G401.6 (cell line): ENCODE results near the gene KCNIP4.

Experiments
- FAIRE-seq: peaks from 2 replicates; lab custom pipeline; 2012; peaks lifted over from hg19 to GRCh38; lab: Jason Lieb, UNC

The KCNIP4 gene

DNA sequence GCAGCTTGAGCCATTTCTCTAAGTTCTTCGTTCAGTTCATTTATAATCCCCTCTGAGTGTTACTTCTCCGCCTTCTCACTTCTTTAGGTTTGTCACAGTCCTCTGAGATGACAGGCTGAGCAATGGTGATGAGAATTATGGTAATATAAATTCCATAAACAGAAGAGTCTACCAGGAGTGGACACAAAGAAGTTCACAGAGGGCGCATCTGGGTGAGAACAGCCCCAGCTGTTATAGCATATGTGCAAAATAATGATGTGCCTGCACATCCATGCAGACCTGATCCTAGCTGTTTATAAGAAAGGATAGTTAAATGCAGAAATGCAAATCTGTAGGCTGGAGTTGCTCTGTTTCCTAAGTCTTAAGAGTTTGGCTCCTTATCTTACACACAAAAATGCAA lies 377.5 kb downstream of the KCNIP4 start:
- FAIRE-seq = no peak

GRCh38 chr4:21569638-21570037 lies 378.9 kb downstream of the KCNIP4 start:
- FAIRE-seq = no peak

GRCh38 chr4:21555083-21555482 lies 393.5 kb downstream of the KCNIP4 start:
- FAIRE-seq = no peak

DNA sequence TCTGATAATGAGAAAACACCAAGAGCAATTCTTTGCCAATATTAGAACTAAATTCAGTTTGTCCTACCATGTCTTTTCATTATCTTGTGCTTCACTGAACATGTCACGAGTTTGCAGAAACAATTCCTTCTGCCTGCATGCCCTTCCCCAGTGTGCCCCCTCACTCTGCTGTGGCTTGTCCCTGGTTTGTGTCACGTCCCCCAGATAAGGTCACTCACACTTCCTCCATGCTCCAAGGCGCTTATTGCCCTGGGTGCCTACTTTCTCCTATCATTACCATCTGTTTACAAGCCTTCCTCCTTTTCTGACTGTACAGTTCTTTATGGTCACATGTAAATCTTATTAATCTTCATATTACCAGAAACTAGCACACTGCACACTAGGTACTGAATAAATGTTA lies 394.1 kb downstream of the KCNIP4 start:
- no peak for FAIRE-seq

- FAIRE-seq = no peak
Measured at GRCh38 chr4:21554066-21554465, 394.5 kb downstream of the KCNIP4 start.

DNA sequence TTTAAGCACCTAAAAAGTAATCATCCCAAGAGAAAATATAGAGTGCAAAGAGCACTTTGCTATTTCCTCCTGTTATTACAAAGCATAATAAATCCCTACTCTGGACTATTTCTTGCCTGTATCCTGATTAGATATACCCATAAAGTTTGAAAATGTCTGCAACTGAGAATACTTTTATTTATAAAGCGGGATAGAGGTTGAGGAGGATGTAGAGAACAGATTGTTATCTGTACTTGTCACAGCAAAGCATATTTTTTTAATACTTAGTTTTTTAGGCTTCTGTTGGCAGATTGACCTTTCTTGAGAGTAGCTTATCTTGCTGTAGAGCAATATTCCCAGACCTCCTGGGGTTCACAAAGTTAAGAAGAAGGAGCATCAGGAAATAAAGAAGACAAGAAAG lies 396.1 kb downstream of the KCNIP4 start:
- no peak for FAIRE-seq

DNA sequence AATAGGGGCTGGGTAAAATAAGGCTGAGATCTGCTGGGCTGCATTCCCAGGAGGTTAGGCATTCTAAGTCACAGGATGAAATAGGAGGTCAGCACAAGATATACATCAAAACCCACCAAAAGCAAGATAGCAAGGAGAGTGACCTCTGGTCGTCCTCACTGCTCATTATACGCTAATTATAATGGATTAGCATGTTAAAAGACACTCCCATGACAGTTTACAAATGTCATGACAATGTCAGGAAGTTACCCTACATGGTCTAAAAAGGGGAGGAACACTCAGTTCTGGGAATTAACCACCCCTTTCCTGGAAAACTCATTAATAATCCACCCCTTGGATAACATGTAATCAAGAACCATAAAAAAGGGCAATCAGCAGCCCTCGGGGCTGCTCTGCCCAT lies 403.6 kb downstream of the KCNIP4 start:
- FAIRE-seq = no peak

DNA sequence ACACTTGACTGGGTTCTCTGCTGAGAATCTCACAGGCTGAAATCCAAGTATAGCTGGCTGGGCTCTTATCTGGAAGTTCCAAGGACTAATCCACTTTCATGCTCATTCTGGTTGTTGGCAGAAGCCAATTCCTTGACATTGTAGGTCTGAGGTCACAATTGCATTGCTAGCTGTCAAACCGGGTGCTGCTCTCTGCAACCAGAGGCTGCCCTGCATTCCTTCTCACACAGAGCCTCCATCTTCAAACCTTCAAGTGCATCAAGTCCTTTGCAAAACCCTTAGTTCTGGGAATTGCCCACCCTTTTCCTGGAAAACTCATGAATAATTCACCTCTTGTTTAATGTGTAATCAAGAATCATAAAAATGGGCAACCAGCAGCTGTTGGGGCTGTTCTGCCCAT lies 404.2 kb downstream of the KCNIP4 start:
- FAIRE-seq = no peak

DNA sequence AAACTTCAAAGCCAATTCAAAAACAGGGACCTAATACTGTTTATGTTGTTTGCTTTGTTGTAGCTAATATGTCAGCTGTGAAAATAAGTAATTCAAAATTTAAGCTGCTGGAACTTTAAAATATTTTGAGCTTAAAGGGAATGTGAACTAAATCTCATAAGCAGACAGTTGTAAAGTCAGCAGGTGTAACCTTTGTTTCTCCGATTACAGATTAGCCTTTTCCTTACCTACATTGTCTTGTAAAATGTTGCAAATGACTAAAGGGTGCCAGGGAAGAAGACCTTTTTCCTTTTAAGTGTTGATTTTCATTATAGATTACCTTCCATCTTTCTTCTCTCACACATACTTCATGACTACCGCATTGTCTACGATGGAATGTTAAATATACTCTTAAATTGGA lies 405.1 kb downstream of the KCNIP4 start:
- FAIRE-seq = no peak

DNA sequence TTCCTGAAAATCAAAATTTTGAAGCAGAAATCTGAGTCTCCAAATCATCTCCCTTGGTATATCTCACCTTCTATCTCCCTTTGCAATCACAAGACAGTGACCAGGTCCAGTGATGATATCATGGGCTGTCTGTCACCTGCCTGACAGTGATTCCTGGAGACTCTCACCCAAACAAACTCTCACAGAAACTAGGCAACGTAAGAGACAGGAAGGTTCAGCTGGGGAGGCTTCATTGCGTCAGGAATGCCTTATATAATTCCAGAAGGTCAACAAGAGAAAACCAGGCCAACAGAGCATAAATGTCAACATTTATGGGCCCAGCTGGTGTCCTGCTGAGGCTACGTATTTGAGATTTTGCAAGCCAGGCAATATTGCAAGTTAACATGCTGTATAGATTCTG lies 412.7 kb downstream of the KCNIP4 start:
- no peak for FAIRE-seq

- FAIRE-seq = no peak
Measured at GRCh38 chr4:21531048-21531447, 417.5 kb downstream of the KCNIP4 start.

DNA sequence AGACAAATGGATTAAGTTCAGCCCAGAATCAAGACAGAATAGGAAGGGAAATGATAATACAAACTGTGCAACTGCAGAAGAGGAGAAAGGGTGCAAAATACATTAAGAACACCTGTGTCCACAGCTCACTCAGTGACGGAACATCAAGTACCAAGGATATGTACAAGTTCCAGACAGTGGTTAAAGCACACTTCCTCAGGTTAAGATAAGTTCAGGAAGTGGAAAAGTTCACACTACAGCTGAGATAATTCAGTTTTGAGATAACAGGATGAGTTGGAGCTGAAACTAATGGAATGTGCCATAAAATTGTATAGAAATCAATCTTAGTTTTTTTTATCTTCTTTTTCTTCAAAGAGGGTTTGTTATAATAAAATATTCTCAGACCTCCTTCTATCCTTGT lies 419.4 kb downstream of the KCNIP4 start:
- FAIRE-seq = no peak

GRCh38 chr4:21522296-21522695 lies 426.3 kb downstream of the KCNIP4 start:
- no peak for FAIRE-seq

- no peak for FAIRE-seq
Measured at GRCh38 chr4:21517126-21517859, 431.3 kb downstream of the KCNIP4 start.

DNA sequence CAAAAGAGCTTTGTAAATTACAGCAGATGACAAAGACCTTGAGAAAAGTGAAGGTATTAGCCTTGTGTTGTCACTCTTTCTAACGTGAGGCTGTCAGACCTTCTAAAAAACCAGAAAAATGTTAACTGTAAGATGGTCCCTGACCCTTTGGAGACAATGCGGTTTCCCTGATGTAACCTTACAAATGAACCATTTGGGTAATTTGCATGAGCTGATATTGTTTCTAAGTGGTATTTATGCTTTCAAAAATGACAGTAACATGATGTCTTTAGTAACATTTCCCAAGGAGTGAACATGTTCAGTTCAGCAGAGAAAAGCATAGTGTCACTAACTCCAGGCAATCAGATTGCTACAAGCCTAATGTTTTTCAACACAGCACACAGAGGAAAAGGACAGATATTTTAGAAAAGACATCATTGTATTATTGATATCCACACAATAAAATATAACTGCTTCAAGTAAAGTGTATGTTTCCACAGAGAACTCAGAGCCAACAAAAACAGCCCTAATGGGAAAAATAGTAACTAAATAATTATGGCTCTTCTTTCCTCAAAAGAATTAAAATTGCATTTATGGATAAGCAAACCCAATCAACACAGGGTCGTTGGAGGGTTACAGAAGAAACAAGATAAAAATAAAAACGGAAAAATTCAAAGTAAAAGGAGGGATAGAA lies 434.4 kb downstream of the KCNIP4 start:
- FAIRE-seq = no peak

GRCh38 chr4:21512353-21512752 lies 436.2 kb downstream of the KCNIP4 start:
- FAIRE-seq = peak; percentile 66

GRCh38 chr4:21507439-21507838 lies 441.1 kb downstream of the KCNIP4 start:
- FAIRE-seq = no peak

- no peak for FAIRE-seq
Measured at GRCh38 chr4:21490682-21491081, 457.9 kb downstream of the KCNIP4 start.

GRCh38 chr4:21476757-21477156 lies 471.8 kb downstream of the KCNIP4 start:
- no peak for FAIRE-seq

GRCh38 chr4:21474195-21474594 lies 474.4 kb downstream of the KCNIP4 start:
- FAIRE-seq = no peak

DNA sequence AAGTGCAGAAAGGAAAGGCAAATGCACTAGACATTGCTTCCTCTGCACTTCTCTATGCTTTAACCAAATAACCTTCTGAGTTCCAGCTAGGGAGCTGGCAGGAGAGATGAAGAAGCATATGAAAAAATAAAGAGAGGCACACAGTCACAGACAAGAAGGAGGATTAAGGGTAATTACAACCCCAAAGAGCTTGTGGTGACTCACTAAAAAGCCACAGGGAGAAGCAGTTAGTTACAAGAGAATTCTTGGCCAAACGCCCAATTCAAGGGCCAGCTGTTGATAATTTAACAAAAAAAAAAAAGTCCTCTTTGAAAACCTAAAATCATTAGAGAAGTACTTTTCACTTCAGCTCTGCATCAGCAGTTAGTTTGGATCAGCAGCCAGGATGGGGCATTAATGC lies 478.0 kb downstream of the KCNIP4 start:
- FAIRE-seq = no peak

DNA sequence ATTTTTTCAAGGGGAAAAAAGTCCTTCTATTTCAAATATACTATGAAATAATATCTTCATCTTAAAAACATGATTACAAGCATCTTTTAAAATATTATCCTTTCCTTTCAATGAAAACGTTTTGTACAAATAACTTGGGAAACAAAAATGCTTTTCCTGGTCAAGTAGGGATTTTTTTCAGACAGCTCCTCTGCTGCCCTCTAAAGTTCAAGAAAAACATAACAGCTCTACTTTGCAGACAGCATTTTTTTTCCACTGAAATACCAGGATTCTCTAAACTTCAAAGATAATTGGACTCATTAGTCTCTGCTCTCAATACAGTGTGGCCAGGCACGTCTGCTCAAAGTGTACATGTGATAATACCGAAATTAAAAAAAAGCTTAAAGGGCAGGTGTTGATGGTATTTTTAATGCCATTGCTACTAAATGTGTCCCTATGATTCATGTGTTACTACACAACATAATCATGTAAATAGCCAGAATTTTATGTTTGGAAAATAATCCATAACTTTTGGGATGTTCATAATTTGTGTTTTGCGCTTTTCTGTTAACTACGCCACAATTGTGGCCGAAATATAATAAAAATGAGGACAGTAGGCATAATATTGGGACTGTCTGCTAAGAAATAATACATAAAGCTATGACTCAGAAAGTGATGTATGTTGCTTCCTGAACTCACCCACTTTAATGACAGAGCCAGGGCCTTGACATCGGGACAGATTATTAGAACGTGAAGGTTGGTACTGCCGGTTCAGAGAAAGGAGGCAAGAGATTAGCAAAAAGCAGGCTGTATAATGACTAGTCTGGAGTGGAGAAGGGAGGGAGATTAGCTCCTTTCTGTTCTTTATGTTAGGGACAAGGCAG lies 478.9 kb downstream of the KCNIP4 start:
- FAIRE-seq = peak; percentile 73

DNA sequence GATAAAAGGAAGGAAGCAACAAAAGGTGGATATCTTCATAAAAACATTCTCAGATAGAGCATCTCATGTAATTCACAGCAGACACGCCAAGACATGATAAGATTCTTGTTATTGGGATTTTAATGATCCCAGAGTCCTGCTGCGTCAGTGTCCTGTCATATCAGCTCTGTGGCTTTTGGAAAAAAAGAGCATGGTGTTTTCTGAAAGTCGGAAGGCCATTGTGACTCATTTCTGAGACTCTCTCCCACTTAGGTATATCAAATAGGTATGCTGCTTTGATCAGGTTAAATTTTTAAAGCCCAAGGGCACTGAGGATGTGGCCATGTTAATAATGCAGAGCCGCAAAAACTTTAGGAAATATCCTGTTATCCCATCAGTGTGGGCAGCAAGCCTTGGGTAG lies 481.0 kb downstream of the KCNIP4 start:
- FAIRE-seq = no peak
